Measurements from ENCODE around the gene PCID2.
"Not testable (repeated sequence)": the region's sequence is repeated elsewhere in the genome, so short reads cannot be mapped to it uniquely, and the experiment has no call there.

The PCID2 gene

DNA sequence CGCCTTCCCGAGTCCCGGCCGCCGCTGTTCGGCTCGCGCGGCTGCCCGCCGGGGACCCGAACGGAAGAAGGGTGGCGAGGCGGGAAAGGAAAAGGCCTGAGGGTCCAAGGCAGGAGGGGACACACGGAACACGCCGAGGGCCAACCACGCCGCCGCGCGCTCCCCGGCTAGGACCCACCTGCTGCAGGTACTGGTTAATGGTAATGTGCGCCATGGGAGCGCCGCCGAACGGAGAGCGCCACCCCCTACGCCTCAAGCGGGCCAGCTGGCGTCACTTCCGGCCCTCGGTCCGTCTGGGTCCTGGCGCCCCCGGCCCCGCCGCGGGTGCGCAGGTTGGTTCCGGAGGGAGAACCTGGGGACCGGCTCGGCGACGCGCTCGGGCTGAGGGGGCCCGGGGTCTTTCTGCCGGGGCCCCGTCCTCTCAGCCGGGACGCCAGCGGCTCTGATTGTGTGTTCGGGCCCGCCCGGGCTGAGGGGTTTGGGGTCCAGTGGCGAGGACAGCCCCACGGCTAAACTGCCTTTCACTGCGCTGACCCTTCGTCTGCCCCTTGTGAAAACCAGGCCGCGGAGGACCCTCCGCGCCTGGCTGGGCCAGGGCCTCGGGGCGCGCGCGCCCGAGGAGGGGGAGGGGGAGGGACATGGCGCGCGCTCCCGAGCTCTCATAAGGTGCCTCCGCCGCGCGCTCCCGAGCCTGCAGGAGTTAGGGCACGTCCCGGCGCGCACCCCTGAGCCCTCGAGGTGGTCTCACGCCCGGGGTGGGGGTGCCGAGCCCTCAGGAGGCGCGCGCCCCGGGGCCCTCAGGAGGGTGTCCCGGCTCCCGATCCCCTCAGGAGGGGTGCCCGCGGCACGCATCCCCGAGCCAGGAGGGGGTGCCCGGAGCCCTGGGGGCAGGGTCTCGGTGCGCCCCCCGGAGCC, at the start of gene PCID2:
Gene PCID2 (minus strand): TSS at position 249 of the 915 bp plus-strand sequence. CDS start 35 bp downstream, at position 214.
- DNase-seq, result peak; percentile 89

- not testable (repeated sequence) for DNase-seq
These were observed 49.4 kb upstream of the PCID2 start for GRCh38 chr13:113257908-113258307.

DNA sequence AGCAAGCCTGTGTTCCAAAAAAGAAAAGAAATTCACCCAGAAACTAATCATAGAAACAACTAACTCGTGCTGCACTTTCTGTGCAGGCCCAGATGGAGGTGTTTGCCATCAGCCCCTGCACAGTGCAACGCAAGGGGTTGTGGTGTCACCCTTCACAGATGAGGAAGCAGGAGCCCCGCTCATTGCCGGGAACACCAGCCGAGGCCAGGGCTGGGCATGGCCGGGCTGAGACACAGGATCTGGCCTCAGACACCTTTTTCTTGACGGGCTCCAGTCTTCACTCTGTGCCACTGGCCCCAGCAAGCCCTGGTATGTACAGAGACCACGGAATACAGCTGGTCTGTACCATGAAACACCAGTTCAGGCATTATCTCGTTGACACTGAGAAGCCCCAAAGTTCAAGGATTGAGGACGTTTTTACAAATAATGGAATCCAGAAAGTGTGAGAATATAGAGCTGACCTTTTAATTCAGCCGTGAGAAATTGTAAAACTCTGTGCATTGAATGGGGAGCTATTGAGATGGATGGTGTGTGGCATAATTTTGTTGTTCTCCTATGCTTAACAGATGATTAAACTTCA, 44.1 kb upstream of the PCID2 start:
- DNase-seq, result no peak

DNA sequence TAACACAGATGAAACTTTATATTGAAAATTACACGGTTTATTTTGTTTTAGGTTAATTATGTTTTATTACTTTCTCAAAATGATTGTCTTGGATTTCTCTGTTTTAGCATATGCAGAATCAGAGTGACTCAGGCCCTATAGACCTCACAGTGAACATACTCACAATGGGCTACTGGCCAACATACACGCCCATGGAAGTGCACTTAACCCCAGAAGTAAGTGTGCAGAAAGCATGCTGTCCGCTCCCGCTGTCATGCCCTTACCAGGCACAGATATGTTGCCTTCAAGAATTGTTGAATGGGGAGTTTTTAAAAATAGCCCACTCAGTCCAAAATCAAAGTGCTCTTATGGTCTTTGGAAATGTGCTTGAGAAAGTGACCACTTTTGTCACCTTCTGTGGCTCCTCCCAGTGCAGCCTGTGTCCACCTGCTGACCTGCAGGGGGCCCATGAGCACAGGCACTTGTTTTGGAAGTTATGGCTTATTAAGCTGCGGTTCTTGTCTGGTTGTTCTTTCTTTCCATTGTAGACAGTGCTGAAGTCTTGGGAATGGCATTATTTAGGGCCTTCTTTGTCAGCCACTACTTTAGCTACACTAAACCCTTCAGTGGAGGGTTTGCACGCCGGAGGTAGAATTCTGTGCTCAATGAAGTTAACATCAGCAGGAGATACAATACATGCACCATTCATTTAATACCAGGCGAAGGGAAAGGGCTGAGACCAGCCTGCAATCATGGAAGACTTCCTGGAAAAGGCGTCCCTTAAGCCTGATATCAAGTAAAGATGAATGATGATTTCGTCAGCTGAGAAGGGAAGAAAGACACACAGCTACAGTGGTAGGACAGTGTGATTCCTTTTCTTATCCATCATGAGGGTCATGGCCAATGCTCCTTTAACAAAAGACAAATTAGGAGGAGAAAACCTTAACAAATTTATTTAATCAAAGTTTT, 37.7 kb upstream of the PCID2 start:
- DNase-seq, result no peak

GRCh38 chr13:113243847-113244246, 35.4 kb upstream of the PCID2 start:
- DNase-seq, result no peak

GRCh38 chr13:113241623-113242022, 33.2 kb upstream of the PCID2 start:
- DNase-seq, result not testable (repeated sequence)

GRCh38 chr13:113239986-113240385, 31.5 kb upstream of the PCID2 start:
- no peak for DNase-seq

DNA sequence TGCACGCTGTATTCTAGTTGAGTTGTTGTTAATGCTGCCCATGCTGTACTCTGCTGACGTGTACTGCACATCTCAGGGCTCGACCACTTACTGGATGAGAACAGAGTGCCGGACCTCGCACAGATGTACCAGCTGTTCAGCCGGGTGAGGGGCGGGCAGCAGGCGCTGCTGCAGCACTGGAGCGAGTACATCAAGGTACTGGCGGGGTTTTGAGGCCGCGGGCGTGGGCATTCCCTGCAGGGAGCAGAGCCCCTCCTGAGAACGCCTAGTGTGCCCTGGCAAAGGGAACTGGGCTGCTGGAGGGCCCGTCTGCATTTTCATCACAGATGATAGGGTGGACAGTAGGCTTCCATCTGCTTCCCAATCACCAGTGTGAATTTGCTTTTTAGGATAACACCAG, 30.9 kb upstream of the PCID2 start:
- DNase-seq, result no peak

DNA sequence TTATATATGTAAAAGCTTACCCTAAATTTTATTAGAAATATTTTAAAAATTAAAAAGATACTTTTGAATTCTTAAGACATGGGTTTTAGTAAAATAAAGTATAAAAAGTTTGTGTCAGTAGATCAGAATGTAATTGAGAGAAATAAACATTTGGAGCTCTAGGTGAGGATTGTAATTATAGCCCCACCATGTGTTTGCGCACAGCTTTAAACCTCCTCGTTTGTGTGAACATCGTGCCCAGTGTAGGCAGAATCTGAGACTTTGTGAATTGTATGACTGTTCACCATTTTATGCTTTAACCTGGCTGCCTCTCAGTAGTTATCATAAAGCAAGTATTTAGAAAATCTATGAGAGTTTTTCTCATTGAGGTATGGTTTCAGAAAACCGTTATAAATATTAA, 30.1 kb upstream of the PCID2 start:
- DNase-seq, result no peak

DNA sequence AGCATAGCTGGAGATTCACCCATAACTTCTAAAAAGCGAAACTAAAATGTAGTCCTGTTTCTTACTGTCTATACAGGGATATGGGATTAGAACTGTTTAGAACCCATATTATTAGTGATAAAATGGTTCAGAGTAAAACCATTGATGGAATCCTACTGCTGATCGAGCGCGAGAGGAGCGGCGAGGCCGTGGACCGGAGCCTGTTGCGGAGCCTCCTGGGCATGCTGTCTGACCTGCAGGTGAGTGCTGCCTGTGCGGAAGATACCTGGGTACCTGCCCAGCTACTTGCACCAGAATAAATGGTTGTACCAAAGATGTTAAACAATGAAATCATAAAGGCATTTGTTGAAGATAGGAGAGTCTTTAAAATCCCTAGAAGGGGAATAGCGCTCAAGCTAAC, 24.6 kb upstream of the PCID2 start:
- no peak for DNase-seq

- DNase-seq, result no peak
These were observed 23.9 kb upstream of the PCID2 start for GRCh38 chr13:113232208-113233003.

- DNase-seq, result no peak
These were observed 23.1 kb upstream of the PCID2 start for GRCh38 chr13:113231306-113232207.

GRCh38 chr13:113229791-113230190, 21.3 kb upstream of the PCID2 start:
- DNase-seq, result no peak

DNA sequence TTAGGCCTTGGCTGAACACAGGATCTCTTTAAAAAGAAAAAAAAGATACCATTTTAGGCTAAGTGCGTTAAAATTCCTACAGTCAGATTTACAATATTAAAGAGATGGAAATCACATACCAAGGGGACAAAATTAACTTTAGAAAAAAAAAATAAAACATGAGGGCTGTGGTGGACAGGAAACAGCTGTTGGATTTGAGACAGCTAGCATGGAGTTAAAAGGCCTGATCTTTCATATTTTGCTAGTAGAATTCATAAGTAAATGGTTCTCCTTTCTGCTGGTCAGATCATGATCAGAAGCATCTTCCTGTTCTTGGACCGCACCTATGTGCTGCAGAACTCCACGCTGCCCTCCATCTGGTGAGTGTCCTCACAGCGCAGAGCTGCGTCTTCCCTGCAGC, 20.7 kb upstream of the PCID2 start:
- no peak for DNase-seq

- DNase-seq, result no peak
These were observed 18.5 kb upstream of the PCID2 start for GRCh38 chr13:113226873-113227450.

DNA sequence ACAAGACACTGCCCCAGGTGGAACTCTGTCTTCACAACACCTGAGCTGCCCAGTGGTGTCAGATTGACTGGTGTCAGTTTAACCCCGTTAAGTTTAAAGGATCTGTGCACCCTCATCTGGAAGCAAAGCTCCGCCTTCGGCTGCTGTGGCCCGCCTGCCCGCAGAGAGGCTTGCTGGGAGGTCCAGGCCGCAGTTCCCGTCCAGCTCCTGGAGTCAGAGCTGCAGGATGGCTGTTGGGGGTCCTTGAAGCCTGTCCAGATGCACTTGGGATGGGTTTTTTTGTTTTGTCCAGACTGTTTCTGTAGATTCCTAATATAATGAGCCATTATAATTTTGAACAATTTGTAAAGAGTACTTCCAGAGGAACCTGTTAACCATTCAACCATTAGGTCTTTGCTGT, 17.0 kb upstream of the PCID2 start:
- DNase-seq, result no peak

- no peak for DNase-seq
These were observed 16.0 kb upstream of the PCID2 start for GRCh38 chr13:113224486-113224885.

DNA sequence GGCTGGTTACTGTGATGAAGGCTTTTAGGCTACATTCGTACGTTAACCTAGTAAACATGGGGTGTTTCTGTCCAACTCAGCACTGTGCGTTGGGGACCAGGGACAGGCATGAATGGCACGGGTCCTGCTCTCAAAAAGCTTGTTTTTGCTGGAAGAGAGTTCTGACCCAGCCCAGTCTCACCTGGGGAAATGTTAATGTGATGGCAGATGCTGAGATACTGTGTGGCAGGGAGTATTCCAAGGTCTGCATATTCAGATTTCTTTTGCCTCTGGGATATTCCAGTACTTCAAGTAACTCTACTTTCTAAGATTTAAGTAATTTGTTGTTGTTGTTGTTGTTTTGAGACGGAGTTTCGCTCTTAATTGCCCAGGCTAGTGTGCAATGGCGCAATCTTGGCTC, 14.6 kb upstream of the PCID2 start:
- no peak for DNase-seq

DNA sequence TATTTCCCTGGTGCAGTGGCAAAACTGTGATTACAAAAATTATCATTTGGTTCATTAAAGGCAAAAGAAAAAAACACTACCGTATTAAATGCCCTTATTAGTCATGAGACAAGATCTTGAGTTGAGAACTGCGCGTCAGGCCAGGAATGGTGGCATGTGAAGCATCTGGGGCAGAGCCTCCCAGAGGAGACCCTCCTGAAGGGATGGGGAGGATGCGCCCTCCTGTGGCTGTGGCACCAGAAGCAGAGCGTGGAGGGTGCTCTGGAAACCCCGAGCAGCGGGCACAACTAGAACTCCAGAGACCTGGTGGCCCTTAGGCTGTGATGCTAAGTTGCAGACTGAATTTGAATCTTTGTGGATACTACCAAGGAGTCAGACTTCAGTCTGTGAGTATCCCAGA, 12.4 kb upstream of the PCID2 start:
- DNase-seq, result no peak

- no peak for DNase-seq
These were observed 11.7 kb upstream of the PCID2 start for GRCh38 chr13:113220141-113220598.
